GM21447 (cell line): Measurements from ENCODE around the gene CAMK2A.

Experiments
- ATAC-seq: cut with Tn5 transposase; IDR thresholded peaks from one replicate; pipeline ENCODE4 v1.9.1; 2021; ENCODE audit not compliant: unreplicated experiment

CAMK2A gene

GRCh38 chr5:150279330-150280020 is 10.1 kb downstream of the CAMK2A start:
- ATAC-seq = no peak

- ATAC-seq = no peak
Measured at GRCh38 chr5:150278916-150279315, 10.7 kb downstream of the CAMK2A start.

- no peak for ATAC-seq
Measured at GRCh38 chr5:150278046-150278730, 11.4 kb downstream of the CAMK2A start.

- no peak for ATAC-seq
Measured at GRCh38 chr5:150277043-150277442, 12.5 kb downstream of the CAMK2A start.

- ATAC-seq = no peak
Measured at GRCh38 chr5:150274811-150275210, 14.8 kb downstream of the CAMK2A start.

GRCh38 chr5:150272531-150272930 is 17.0 kb downstream of the CAMK2A start:
- ATAC-seq = no peak

- ATAC-seq = no peak
Measured at GRCh38 chr5:150271923-150272322, 17.6 kb downstream of the CAMK2A start.

- ATAC-seq = no peak
Measured at GRCh38 chr5:150271296-150271692, 18.3 kb downstream of the CAMK2A start.

- ATAC-seq = no peak
Measured at GRCh38 chr5:150270541-150271295, 18.9 kb downstream of the CAMK2A start.

GRCh38 chr5:150266871-150267291 is 22.7 kb downstream of the CAMK2A start:
- ATAC-seq = no peak

GRCh38 chr5:150265870-150266383 is 23.6 kb downstream of the CAMK2A start:
- ATAC-seq = no peak

- ATAC-seq = no peak
Measured at GRCh38 chr5:150264667-150265603, 24.6 kb downstream of the CAMK2A start.

- no peak for ATAC-seq
Measured at GRCh38 chr5:150263801-150264621, 25.6 kb downstream of the CAMK2A start.

- ATAC-seq = no peak
Measured at GRCh38 chr5:150263375-150263775, 26.2 kb downstream of the CAMK2A start.

- no peak for ATAC-seq
Measured at GRCh38 chr5:150262502-150262901, 27.1 kb downstream of the CAMK2A start.

- ATAC-seq = no peak
Measured at GRCh38 chr5:150261231-150261630, 28.3 kb downstream of the CAMK2A start.

GRCh38 chr5:150258130-150258529 is 31.4 kb downstream of the CAMK2A start:
- ATAC-seq = no peak

GRCh38 chr5:150257424-150257823 is 32.1 kb downstream of the CAMK2A start:
- no peak for ATAC-seq

- no peak for ATAC-seq
Measured at GRCh38 chr5:150256410-150257064, 33.0 kb downstream of the CAMK2A start.
